Dermis blood vessel endothelial cell (primary cell): Measurements from ENCODE around the gene PSMD2. TPM values are rescaled to one million over a fixed set of nuclear protein-coding genes. Genes with fewer than 3 reads are reported as not detected.

ENCODE experiments used
- DNase-seq: peaks from one replicate; pipeline ENCODE4 v3.0.0; 2010
- total RNA-seq: library from RNA; depleted of rRNA; stranded (reverse); fragments of >200 nt; gene quantifications from 2 replicates; pipeline ENCODE4 v1.2.3, GENCODE V29; 2014

PSMD2 gene
- total RNA-seq, 1 donor from 2014 or later, result 411 TPM

GRCh38 chr3:184357248-184358123, 58.4 kb downstream of the PSMD2 start:
- DNase-seq, result no peak

- DNase-seq, result no peak
Measured at GRCh38 chr3:184358124-184358767, 59.2 kb downstream of the PSMD2 start.

Other genes starting within 250 kb of the PSMD2 start
- gene HTR3C, start 246.2 kb upstream of the PSMD2 start, total RNA-seq, result 0.19 TPM in 1 of 2 replicates, not detected in the other
- gene HTR3E, start 202.2 kb upstream of the PSMD2 start, total RNA-seq, result not detected in 2 replicates
- 43.7 and 44.2 TPM in 2 replicates for gene EIF2B5, start 163.9 kb upstream of the PSMD2 start, total RNA-seq
- 33.5 and 36.9 TPM in 2 replicates for gene DVL3, start 143.9 kb upstream of the PSMD2 start, total RNA-seq
- 419 and 557 TPM in 2 replicates for gene AP2M1, start 124.4 kb upstream of the PSMD2 start, total RNA-seq
- gene ABCF3, start 113.0 kb upstream of the PSMD2 start, total RNA-seq, result 44.5 and 58.4 TPM in 2 replicates
- 0.05 and 0.17 TPM in 2 replicates for gene VWA5B2, start 69.7 kb upstream of the PSMD2 start, total RNA-seq
- 36.8 and 40.6 TPM in 2 replicates for gene ALG3, start 50.3 kb upstream of the PSMD2 start, total RNA-seq
- gene EEF1AKMT4, start 49.6 kb upstream of the PSMD2 start, total RNA-seq, result 3.0 and 4.8 TPM in 2 replicates
- not detected in 2 replicates for gene CAMK2N2, start 37.7 kb upstream of the PSMD2 start, total RNA-seq
- gene ECE2, start 23.2 kb upstream of the PSMD2 start, total RNA-seq, result not detected in 2 replicates
- 217 and 574 TPM in 2 replicates for gene EIF4G1, start 15.4 kb downstream of the PSMD2 start, total RNA-seq
- gene FAM131A, start 38.4 kb downstream of the PSMD2 start, total RNA-seq, result 32.9 and 50.5 TPM in 2 replicates
- 3.2 and 5.4 TPM in 2 replicates for gene CLCN2, start 62.4 kb downstream of the PSMD2 start, total RNA-seq
- gene POLR2H, start 62.5 kb downstream of the PSMD2 start, total RNA-seq, result 91.2 and 135 TPM in 2 replicates
- not detected in 2 replicates for gene THPO, start 79.0 kb downstream of the PSMD2 start, total RNA-seq
- 0.23 and 0.34 TPM in 2 replicates for gene CHRD, start 80.8 kb downstream of the PSMD2 start, total RNA-seq